ENCODE results near the gene TRIM15.

DNA sequence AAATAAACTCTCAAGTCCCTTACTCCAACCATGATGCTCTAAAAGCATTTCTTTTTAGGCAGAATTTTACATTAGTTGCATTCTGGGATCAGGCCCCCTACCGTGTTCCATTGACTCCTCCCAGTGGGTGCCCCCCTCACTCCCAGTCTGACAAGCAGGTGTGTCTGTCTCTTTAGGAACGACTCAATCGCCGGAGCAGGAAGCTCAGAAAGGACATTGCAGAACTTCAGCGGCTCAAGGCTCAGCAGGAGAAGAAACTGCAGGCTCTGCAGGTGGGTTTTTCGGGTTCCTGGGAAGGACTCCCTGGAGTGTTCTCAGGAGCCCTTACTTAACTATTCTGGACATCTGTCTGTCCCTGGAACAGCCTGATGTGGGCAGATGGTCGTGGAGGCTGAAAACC, 17.5 kb upstream of the TRIM15 start:
- TF ChIP-seq POLR2A (IDR thresholded peaks at IDR 0.05) = no peak
- TF ChIP-seq, protein P1, sequence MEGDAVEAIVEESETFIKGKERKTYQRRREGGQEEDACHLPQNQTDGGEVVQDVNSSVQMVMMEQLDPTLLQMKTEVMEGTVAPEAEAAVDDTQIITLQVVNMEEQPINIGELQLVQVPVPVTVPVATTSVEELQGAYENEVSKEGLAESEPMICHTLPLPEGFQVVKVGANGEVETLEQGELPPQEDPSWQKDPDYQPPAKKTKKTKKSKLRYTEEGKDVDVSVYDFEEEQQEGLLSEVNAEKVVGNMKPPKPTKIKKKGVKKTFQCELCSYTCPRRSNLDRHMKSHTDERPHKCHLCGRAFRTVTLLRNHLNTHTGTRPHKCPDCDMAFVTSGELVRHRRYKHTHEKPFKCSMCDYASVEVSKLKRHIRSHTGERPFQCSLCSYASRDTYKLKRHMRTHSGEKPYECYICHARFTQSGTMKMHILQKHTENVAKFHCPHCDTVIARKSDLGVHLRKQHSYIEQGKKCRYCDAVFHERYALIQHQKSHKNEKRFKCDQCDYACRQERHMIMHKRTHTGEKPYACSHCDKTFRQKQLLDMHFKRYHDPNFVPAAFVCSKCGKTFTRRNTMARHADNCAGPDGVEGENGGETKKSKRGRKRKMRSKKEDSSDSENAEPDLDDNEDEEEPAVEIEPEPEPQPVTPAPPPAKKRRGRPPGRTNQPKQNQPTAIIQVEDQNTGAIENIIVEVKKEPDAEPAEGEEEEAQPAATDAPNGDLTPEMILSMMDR (IDR thresholded peaks at IDR 0.05) = no peak
